GM18517 (cell line): ENCODE data around the gene GPR171.

Experiments used
- ATAC-seq: cut with Tn5 transposase; IDR thresholded peaks from one replicate; pipeline ENCODE4 v1.9.1; 2021; ENCODE audit warnings: mild to moderate bottlenecking, moderate library complexity; ENCODE audit not compliant: unreplicated experiment

The GPR171 gene

DNA sequence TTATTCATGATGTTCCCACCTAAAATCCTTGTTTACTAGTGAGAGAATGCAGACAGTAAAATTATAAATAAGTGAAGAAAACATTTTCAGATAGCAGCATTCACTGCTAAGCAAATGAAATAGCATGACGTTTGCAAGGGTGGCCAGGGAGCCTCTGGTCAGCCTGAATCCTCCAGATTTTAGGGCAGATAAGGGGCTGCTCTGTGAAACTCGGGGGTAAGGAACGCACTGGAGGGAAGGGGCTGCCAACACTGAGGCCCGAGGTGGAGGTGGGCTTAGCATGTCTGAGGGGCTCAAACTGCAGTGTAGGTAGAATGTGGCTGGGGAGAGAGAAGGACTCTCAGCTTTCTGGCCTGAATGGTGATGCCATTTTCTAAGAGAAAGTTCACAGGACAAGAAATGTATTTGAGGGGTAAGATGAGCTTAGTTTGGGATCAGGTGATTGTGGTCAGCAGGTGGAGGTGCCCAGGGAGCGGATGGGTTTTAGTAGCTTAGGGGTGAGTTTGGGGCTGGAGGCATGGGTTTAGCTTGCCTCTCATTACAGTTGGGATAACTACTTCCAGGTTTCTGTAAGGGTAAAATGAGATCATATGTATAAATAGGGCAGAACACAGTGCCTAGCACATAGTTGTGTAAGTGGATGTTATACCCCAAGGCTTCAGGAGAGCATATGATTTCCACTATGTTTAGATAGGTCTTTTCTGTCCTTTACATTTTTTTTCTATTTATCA lies 20.5 kb downstream of the GPR171 start:
- ATAC-seq = no peak

DNA sequence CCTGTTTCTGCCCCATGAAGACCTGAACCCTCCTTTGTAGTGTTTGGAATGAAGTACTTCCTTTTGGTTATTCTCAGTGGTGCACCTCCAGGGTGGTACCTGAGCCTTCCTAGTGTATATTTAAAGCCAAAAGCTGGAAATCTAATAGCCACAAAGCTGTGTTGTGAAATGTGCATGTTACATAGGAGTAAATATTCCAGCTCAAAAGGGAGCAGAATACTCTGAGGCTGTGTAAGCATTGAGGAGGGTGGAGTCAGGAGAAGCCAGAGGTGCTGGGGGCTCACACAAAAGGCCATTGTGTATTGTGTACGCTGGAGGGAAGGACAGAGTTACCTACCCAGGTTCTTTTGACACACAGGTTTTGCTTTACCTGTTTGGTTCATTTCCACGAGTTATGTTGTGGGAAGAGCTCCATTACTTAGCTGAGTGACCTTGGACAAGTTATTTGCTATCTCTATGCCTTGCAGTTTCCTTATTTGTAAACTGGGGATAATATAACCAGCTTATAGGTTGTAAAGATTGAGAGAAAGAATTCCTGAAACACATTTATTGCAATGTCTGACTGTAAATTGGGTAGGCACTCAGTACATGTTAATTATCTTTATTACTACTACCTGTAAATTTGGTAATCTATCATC lies 24.7 kb downstream of the GPR171 start:
- ATAC-seq = no peak

DNA sequence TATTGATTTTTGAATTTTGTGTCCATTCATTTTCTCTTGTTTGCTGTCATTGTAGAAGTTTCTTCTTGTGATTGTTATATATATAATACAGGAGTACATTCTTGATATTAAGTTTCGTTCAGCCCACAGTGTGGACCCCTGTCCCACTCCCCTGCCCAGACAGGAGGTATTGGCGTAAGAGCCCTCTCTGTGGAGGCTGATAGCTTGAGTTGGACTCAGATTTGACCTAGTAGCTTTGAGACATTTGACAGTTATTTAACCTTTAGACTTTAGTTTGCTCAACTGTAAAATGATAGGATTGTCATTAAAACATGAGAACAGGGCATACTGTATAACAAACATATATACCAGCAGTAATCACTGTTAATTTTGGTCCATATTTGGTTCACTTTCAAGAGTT lies 27.1 kb downstream of the GPR171 start:
- ATAC-seq = no peak

DNA sequence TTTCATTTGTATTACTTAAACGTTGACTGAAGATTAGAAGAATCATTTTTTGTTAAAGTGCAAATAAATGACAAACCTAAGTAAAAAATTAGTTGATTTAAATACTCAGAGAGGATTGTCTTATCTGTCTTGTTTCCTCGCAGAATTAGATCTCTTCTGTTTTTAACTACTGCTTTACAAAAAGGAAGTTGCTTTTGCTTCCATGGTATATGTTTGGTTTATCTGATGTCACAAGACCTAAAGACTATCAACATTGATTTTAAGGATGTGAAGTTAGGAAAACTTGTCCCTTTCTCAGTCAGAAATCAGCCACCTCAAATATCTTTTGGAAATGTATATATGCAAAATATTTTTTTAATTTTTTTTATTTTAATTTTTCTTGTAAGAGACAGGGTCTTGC lies 28.7 kb downstream of the GPR171 start:
- ATAC-seq = no peak

DNA sequence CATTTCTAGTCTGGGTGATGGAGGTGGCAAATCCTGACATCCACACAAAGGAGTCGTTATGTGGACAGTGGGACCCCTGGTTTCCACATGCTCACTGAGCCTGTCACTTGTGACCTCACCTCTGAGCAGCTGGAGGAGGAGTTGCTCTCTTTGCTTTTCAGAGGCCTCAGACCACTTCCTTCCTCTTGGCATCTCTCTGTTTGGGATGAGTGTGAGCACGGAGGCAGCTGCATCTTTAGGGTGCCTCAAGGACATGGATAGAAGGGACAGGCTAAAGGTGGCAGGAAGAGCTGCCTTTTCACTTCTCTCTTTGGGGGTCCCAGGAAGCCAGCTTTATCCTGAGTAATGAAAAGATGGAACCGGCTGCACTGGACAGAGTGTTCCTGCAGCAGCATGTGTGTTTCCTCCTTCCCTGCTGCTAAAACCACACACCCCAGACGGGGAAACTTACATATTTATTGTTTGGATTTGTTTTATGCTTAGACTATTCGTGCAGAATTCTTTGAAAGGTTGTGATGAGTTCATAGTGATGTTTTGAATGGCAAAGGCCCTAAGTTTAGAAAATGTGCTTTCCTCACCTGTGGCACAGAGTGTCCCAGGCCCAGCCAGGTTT lies 31.8 kb downstream of the GPR171 start:
- ATAC-seq = no peak

DNA sequence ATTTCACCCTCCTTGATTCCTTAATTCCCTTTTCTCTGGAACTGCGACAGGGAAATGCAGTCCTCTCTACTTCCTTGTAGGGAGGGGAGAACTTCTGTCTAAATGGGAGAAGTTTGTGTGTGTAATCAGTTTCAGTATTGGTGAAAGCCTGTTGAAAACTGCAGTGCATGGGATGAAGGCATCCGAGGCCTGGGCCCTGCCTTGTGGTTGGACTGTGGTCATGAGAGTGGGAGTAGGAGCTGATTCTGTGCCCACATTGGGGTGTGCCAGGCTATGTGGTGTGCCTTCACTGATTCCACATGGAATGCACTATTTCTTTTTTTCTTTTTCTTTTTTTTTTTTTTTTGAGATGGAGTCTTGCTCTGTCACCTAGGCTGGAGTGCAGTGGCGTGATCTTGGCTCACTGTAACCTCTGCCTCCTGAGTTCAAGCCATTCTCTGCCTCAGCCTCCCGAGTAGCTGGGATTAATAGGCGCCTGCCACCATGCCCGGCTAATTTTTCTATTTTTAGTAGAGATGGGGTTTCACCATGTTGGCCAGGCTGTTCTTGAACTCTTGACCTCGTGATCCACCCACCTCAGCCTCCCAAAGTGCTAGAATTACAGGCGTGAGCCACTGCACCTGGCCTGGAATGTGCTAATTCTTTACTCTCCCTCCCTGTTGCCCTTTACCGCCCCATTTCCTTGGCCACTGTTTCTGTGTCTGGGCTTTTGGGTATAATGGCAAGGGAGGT lies 32.9 kb downstream of the GPR171 start:
- ATAC-seq = peak; percentile 26

DNA sequence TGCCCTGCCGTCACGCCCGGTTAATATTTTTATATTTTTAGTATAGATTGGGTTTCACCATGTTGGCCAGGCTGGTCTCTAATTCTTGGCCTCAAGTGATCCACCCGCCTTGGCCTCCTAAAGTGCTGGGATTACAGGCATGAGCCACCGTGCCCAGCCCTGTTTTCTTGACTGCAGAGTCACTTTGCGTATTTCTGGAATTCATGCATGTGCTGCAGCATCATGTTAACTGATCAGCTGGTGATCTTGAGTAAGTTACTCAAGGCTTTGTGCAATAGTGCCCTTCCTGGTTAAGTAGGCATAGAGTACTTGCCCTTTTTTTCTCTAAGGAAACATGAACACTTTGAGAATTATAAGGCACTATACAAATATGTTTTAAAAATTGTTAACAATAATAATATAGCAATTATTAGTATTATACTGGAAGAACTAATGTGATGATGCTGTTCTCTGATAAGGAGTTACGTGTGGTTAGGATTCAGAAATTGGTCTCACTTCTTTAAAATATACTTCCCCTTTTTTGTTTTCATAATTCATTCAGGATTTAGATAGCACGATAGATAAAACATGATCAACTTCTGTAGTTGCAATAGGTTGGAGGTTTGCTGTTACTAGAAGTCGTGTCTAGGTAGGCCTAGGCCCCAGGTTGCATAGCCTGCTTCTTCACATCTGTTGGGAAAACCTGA lies 33.6 kb downstream of the GPR171 start:
- ATAC-seq = peak; percentile 40

DNA sequence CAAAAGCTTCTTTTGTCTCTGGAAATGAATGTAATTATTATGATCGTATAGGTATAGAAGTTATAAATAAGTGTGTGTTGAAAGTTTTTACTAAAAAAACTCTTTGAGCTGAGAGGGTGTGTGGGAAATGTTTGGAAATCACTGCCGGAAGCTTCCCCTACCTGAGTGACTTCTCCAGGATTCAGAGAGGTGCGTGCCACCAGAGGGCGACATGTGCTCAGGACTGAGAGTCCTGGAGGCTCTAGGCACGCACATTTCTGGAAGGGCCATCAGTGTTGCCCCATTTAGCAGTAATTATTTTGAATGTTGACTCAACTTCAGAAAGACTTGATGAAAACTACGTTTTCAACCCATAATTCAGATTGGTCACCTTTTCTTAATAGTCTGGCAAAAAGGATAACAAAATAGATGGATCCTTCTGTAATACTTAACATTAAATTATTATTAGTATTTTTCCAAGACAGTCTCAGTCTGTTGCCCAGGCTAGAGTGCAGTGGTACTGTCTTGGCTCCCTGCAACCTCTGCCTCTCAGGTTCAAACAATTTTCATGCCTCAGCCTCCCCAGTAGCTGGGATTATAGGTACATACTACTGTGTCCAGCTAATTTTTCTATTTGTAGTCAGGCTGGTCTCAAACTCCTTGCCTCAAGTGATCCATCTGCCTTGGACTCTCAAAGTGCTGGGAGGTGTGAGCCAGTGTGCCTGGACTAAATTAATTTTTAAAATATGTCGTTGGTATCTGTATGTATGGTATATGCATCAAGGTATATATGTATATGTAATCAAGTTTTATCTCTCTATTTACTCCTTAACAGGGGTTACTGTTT lies 34.5 kb downstream of the GPR171 start:
- peak; percentile 58 for ATAC-seq

DNA sequence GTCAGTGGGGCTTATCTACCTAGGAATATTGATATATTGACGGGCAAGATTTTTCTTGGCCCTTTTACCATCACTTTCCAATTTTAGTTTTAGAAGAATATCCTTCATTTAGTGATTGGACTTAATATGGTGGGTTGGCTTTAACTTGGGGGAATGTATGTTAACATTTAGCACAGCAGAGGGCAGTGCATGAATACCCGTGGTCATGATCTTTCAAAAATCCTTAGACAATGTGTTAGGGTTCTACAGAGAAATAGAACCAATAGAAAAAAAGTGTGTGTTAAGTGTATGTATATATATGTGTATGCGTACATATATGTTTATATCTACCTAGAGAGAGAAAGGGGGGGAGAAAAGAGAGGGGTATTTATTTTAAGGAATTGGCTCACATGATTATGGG lies 36.9 kb downstream of the GPR171 start:
- ATAC-seq = no peak

DNA sequence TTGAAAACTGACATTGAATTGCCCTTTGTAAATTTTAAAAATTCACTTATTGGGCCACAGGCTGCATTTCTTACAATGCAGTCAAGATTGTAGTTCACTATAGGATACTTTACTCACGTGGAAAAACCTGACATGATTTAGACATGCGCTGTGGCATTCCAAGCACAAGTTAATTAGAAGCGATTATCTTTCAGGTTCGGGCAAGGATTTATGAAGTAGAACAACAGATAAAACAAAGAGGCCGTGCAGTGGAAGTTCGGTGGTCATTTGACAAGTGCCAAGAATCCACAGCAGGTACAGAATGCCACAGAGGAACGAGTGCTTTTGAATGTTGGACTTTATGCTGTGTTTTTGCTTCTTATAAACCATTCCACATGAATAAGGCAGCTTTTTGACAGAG lies 37.8 kb downstream of the GPR171 start:
- no peak for ATAC-seq

DNA sequence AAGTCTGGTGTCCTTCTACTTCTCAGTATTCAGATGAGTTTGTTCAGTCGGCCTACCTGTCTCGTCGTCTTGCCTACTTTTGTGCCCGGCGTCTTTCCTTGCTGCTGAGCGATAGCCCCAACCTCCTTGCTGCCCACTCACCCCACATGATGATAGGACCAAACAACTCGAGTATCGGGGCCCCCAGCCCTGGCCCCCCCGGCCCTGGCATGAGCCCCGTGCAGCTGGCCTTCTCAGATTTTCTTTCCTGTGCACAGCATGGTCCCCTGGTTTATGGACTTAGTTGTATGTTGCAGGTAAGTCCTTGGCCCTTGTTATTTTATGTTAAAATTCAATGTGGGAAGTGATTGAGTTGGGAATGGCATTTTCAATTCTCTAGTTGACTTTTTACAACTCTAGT lies 43.2 kb downstream of the GPR171 start:
- no peak for ATAC-seq

DNA sequence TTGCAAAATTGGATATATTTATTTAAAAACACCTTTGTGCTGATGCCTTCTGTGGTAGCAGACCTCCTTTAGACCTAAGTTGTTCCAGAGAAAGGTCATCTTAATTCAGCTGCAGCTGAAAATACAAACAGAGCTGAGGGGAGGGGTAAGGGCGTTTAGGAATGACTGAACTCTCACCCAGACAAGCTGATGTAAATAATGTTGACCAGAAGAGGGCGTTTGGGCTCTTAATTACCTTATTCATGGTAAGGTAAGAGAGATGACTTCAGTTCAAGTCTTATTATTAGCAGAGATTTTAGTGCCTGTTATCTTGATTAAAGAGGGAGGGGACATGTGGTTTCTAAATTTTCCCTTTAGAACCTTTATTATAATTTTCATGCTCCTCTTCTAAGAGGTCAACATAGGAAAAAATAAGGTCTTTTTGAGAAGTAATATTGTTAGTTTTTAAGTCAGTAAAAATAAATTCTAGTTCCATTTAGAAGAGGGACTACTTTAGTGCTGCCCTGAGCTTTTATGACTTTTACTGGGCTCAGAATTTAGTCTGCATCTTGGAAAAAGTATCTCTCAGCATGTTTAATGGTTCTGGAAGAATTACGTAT lies 46.3 kb downstream of the GPR171 start:
- peak; percentile 74 for ATAC-seq

DNA sequence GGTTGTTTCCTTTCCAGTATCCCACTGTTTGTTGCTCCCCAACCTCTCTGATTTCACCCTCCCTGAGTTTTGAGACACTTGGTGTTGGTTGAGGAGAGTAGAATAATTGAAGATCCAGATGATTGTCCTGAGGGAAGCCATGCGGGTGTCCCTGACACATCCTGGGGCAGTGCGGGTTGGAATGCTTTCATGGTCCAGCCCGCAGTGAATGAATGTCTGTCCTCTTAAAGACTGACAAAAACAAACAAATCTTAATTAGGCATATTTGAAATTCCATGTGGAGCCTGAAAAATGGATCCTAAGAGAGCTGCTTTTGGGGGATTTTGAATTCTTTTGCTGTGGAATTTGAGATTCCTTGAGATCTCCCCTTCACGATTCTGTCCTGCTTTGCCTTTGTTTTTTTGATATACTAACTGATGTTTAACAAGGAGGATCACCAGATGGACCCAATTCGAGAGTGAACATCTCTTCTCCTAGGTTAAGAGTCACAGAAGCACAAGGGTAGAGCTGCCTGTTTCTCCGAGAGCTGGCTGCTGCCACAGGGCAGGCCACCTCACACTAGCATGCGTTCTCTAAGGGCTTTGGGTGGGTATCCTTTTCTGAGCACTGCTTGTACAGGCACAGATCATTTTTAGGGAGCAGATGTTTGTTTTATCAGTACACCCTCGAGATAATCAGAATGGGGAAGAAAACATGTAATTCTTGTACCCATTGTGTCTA lies 47.4 kb downstream of the GPR171 start:
- ATAC-seq = no peak

DNA sequence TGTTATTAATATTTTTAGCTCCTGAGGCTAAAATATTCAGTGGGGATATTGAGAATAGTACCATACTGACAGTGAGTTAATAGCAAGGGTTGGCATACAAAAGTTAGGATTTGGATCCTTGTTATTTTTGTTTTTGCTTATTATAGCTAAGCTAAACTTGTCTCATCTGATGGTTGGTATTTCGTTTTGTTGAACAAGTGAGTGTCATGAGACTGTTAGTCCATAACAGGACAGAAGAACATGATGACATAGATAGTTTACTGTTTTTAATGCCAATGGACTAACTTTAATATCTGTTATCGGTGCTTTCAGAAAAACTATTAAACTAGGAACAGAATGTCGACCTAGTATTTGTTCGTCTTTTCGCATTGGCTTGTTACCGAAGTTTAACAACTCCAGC lies 48.5 kb downstream of the GPR171 start:
- ATAC-seq = no peak

DNA sequence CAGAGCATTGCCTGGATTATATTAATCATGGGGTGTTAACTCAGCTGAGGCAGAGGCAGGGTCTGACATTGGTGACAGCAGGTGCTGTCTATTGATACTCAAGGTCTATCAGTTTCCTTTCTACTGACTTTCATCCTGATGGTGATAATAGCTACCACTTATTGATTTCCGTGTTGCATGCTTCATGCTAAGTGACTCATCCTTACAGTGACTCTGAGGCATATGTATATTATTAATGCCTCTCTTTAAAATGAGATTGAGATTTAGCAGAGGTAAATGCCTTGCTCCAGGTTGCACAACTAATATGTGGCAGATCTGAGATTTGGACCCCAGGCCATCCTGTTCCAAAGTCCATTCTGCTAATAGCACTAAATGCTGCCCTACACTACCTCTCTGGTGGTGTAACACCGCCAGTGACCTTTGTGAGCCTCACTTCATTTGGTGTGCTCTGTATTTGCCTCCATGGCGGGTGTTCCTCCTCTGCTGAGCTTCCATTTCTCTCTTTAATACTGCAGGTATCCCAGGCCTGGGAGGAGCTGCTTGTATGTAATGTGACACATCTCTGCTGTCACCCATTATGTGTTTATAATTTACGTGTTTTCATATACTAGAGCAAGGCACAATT lies 50.4 kb downstream of the GPR171 start:
- ATAC-seq = no peak
